Measurements from ENCODE around the gene ARFGEF3.

ARFGEF3 gene

DNA sequence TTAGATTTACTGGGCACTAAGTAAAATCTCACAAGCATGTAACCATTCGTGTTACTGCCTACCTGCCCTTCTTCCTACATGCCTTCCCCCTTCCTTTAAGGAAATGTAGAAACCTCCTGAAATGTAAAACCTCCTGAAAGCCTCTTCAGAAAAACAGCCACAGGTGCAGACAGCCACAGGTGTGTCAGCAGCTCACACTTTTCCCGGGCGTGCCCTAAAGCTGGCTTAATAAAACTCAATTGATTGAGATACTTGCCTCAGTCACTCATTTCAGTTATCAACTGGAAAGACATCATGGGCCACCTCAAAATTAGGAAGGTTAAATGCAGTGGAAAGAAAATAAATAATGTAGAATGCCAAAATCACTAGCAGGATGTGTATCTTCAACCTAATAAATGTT lies 79.6 kb downstream of the ARFGEF3 start:
- CTCF ChIA-PET: no interaction called here
- TF ChIP-seq ZNF658 (tag by site-specific recombination; IDR thresholded peaks at IDR 0.05) (no peak), SCRT2 (tag by site-specific recombination; IDR thresholded peaks at IDR 0.05) (peak; percentile 81), ZNF121 (tag by site-specific recombination; IDR thresholded peaks at IDR 0.05) (no peak), SCRT1 (tag by site-specific recombination; IDR thresholded peaks at IDR 0.05; ENCODE audit: borderline replicate concordance) (peak; percentile 79)
- H3K4me3 ChIP-seq (ENCODE audit: low read depth, low read length): no peak overlapping the region

GRCh38 chr6:138241934-138242333 lies 80.2 kb downstream of the ARFGEF3 start:
- TF ChIP-seq HOXD13 (CRISPR knock-in tag; IDR thresholded peaks at IDR 0.05; ENCODE audit: borderline replicate concordance) (no peak), AEBP2 (tag by site-specific recombination; IDR thresholded peaks at IDR 0.05; ENCODE audit: borderline replicate concordance) (no peak), ZNF266 (tag by site-specific recombination; IDR thresholded peaks at IDR 0.05; ENCODE audit: low read depth) (no peak), YY1 (tag by site-specific recombination; IDR thresholded peaks at IDR 0.05) (no peak), SP7 (tag by site-specific recombination; IDR thresholded peaks at IDR 0.05) (no peak), ZNF544 (tag by site-specific recombination; IDR thresholded peaks at IDR 0.05) (no peak), ATF2 (tag by site-specific recombination; IDR thresholded peaks at IDR 0.05; ENCODE audit: low read depth) (no peak), ZNF707 (tag by site-specific recombination; IDR thresholded peaks at IDR 0.05) (no peak), ZSCAN23 (tag by site-specific recombination; IDR thresholded peaks at IDR 0.05) (no peak), ZNF830 (tag by site-specific recombination; IDR thresholded peaks at IDR 0.05; ENCODE audit: low read depth) (no peak), ZNF423 (tag by site-specific recombination; IDR thresholded peaks at IDR 0.05) (no peak), TRIM28 (IDR thresholded peaks at IDR 0.05; ENCODE audit: borderline replicate concordance, low read length) (no peak), ZNF157 (tag by site-specific recombination; IDR thresholded peaks at IDR 0.05) (no peak), ZNF274 (IDR thresholded peaks at IDR 0.05; ENCODE audit: low read length) (no peak), ZNF274 (tag by site-specific recombination; IDR thresholded peaks at IDR 0.05; ENCODE audit: borderline replicate concordance) (no peak), RBAK (tag by site-specific recombination; IDR thresholded peaks at IDR 0.05) (no peak)
- TF ChIP-seq, protein P1, sequence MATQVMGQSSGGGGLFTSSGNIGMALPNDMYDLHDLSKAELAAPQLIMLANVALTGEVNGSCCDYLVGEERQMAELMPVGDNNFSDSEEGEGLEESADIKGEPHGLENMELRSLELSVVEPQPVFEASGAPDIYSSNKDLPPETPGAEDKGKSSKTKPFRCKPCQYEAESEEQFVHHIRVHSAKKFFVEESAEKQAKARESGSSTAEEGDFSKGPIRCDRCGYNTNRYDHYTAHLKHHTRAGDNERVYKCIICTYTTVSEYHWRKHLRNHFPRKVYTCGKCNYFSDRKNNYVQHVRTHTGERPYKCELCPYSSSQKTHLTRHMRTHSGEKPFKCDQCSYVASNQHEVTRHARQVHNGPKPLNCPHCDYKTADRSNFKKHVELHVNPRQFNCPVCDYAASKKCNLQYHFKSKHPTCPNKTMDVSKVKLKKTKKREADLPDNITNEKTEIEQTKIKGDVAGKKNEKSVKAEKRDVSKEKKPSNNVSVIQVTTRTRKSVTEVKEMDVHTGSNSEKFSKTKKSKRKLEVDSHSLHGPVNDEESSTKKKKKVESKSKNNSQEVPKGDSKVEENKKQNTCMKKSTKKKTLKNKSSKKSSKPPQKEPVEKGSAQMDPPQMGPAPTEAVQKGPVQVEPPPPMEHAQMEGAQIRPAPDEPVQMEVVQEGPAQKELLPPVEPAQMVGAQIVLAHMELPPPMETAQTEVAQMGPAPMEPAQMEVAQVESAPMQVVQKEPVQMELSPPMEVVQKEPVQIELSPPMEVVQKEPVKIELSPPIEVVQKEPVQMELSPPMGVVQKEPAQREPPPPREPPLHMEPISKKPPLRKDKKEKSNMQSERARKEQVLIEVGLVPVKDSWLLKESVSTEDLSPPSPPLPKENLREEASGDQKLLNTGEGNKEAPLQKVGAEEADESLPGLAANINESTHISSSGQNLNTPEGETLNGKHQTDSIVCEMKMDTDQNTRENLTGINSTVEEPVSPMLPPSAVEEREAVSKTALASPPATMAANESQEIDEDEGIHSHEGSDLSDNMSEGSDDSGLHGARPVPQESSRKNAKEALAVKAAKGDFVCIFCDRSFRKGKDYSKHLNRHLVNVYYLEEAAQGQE (tag by site-specific recombination; IDR thresholded peaks at IDR 0.05): no peak
- H3K4me1 ChIP-seq (ENCODE audit: control insufficient read depth, insufficient read depth, low read length): no peaks in the 10 kb centered on the region
- H3K27ac ChIP-seq (ENCODE audit: extremely low read depth, low read depth, low read length): no peak overlapping the region
- ChIA-PET CTCF (interaction anchor here (0.6 kb wide), 1 partner anchor 9 kb away, joined by 3 read pairs; no protein-coding TSS in a partner anchor), POLR2A (no interaction called here)
- peaks cover 0 to 8% of the 10 kb centered on the region in 2 experiments; a peak in 2 of 3 replicates for H3K36me3 ChIP-seq (ENCODE audit: control insufficient read depth in 2 of 2, insufficient read depth in 1 of 2, low read length in 2 of 2)
- no peaks in the 10 kb centered on the region for H3K9me3 ChIP-seq (ENCODE audit: control insufficient read depth, insufficient read depth, low read depth, low read length)
- H3K4me3 ChIP-seq (ENCODE audit: low read depth, low read length): no peak overlapping the region

More for the DNA sequence above, 79.6 kb downstream of the ARFGEF3 start:
- H3K4me1 ChIP-seq (ENCODE audit: control insufficient read depth, insufficient read depth, low read length): no peaks in the 10 kb centered on the region
- no peak overlapping the region for H3K27ac ChIP-seq (ENCODE audit: extremely low read depth, low read depth, low read length)
- POLR2A ChIA-PET: no interaction called here
- no peaks in the 10 kb centered on the region for H3K9me3 ChIP-seq (ENCODE audit: control insufficient read depth, insufficient read depth, low read depth, low read length)
- peaks cover 0 to 8% of the 10 kb centered on the region in 2 experiments; a peak in 2 of 3 replicates for H3K36me3 ChIP-seq (ENCODE audit: control insufficient read depth in 2 of 2, insufficient read depth in 1 of 2, low read length in 2 of 2)
